ENCODE measurements around the gene ACSM6.

DNA sequence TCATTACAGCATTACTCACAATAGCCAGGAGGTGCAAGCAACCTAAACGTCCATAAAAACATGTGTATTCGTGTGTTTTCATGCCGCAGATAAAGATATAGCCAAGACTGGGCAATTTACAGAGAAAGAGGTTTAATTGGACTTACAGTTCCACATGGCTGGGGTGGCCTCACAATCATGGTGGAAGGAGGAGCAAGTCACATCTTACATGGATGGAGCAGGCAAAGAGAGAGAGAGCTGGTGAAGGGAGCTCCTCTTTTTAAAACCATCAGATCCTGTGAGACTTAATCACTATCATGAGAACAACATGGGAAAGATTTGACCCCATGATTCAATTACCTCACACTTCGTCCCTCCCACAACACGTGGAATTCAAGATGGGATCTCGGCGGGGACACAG lies 63.8 kb downstream of the ACSM6 start:
- TF ChIP-seq, protein P1, sequence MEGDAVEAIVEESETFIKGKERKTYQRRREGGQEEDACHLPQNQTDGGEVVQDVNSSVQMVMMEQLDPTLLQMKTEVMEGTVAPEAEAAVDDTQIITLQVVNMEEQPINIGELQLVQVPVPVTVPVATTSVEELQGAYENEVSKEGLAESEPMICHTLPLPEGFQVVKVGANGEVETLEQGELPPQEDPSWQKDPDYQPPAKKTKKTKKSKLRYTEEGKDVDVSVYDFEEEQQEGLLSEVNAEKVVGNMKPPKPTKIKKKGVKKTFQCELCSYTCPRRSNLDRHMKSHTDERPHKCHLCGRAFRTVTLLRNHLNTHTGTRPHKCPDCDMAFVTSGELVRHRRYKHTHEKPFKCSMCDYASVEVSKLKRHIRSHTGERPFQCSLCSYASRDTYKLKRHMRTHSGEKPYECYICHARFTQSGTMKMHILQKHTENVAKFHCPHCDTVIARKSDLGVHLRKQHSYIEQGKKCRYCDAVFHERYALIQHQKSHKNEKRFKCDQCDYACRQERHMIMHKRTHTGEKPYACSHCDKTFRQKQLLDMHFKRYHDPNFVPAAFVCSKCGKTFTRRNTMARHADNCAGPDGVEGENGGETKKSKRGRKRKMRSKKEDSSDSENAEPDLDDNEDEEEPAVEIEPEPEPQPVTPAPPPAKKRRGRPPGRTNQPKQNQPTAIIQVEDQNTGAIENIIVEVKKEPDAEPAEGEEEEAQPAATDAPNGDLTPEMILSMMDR (IDR thresholded peaks at IDR 0.05), result no peak
- no peak for TF ChIP-seq SMAD4 (CRISPR knock-in tag; IDR thresholded peaks at IDR 0.05)
- no peak for TF ChIP-seq ZNF138 (CRISPR knock-in tag; conservative IDR thresholded peaks at IDR 0.05)
- no peak for TF ChIP-seq JUN (CRISPR knock-in tag; IDR thresholded peaks at IDR 0.05)
- TF ChIP-seq, protein P2, sequence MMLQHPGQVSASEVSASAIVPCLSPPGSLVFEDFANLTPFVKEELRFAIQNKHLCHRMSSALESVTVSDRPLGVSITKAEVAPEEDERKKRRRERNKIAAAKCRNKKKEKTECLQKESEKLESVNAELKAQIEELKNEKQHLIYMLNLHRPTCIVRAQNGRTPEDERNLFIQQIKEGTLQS (CRISPR knock-in tag; conservative IDR thresholded peaks at IDR 0.05), result no peak
- no peak for TF ChIP-seq CREM (CRISPR knock-in tag; IDR thresholded peaks at IDR 0.05)
- TF ChIP-seq, protein P3, sequence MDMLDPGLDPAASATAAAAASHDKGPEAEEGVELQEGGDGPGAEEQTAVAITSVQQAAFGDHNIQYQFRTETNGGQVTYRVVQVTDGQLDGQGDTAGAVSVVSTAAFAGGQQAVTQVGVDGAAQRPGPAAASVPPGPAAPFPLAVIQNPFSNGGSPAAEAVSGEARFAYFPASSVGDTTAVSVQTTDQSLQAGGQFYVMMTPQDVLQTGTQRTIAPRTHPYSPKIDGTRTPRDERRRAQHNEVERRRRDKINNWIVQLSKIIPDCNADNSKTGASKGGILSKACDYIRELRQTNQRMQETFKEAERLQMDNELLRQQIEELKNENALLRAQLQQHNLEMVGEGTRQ (CRISPR knock-in tag; IDR thresholded peaks at IDR 0.05), result no peak
- TF ChIP-seq NR2C2 (CRISPR knock-in tag; IDR thresholded peaks at IDR 0.05), result no peak
- no peak for TF ChIP-seq ATF1 (CRISPR knock-in tag; IDR thresholded peaks at IDR 0.05)
- TF ChIP-seq, protein P4, sequence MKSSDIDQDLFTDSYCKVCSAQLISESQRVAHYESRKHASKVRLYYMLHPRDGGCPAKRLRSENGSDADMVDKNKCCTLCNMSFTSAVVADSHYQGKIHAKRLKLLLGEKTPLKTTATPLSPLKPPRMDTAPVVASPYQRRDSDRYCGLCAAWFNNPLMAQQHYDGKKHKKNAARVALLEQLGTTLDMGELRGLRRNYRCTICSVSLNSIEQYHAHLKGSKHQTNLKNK (CRISPR knock-in tag; IDR thresholded peaks at IDR 0.05), result no peak
- TF ChIP-seq, protein P5, sequence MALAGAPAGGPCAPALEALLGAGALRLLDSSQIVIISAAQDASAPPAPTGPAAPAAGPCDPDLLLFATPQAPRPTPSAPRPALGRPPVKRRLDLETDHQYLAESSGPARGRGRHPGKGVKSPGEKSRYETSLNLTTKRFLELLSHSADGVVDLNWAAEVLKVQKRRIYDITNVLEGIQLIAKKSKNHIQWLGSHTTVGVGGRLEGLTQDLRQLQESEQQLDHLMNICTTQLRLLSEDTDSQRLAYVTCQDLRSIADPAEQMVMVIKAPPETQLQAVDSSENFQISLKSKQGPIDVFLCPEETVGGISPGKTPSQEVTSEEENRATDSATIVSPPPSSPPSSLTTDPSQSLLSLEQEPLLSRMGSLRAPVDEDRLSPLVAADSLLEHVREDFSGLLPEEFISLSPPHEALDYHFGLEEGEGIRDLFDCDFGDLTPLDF (CRISPR knock-in tag; IDR thresholded peaks at IDR 0.05), result no peak

Data from WTC11 (cell line).